AML-193 (cell line): ENCODE measurements around the gene ZNF232.
"Not testable (repeated sequence)": the region's sequence is repeated elsewhere in the genome, so short reads cannot be mapped to it uniquely, and the experiment has no call there.

Experiments
- DNase-seq, 2 experiments: peaks; one replicate each; lab custom pipeline; 2025; lab: John Stamatoyannopoulos, UW

ZNF232 gene

GRCh38 chr17:5129770-5130169 is 18.1 kb upstream of the ZNF232 start:
- not testable (repeated sequence) for DNase-seq

- no peak for DNase-seq
Observed at GRCh38 chr17:5128905-5129535, 17.3 kb upstream of the ZNF232 start.

GRCh38 chr17:5128387-5128786 is 16.7 kb upstream of the ZNF232 start:
- not testable (repeated sequence) for DNase-seq

GRCh38 chr17:5127910-5128309 is 16.2 kb upstream of the ZNF232 start:
- no peak for DNase-seq

GRCh38 chr17:5126719-5127488 is 15.2 kb upstream of the ZNF232 start:
- DNase-seq = no peak

GRCh38 chr17:5124896-5125295 is 13.2 kb upstream of the ZNF232 start:
- not testable (repeated sequence) for DNase-seq

GRCh38 chr17:5124125-5124760 is 12.6 kb upstream of the ZNF232 start:
- DNase-seq = not testable (repeated sequence)

- no peak for DNase-seq
Observed at GRCh38 chr17:5123343-5124124, 11.9 kb upstream of the ZNF232 start.

- DNase-seq = no peak
Observed at GRCh38 chr17:5122586-5123342, 11.1 kb upstream of the ZNF232 start.

- DNase-seq = not testable (repeated sequence)
Observed at GRCh38 chr17:5122056-5122455, 10.4 kb upstream of the ZNF232 start.

GRCh38 chr17:5121186-5121841 is 9.6 kb upstream of the ZNF232 start:
- DNase-seq = no peak

- DNase-seq = not testable (repeated sequence)
Observed at GRCh38 chr17:5120436-5121185, 8.9 kb upstream of the ZNF232 start.

GRCh38 chr17:5120036-5120435 is 8.4 kb upstream of the ZNF232 start:
- DNase-seq = no peak

- DNase-seq = no peak
Observed at GRCh38 chr17:5118219-5118618, 6.5 kb upstream of the ZNF232 start.

- no peak for DNase-seq
Observed at GRCh38 chr17:5115673-5116651, 4.3 kb upstream of the ZNF232 start, which contains the start of gene USP6. Gene USP6, plus strand, starts transcription at chr17:5116032. Its CDS starts 14,336 bp downstream, at chr17:5130368.

- peak; percentile 1 to 21 for DNase-seq
Observed at GRCh38 chr17:5110816-5111215, 862 bp downstream of the ZNF232 start.

- DNase-seq = no peak
Observed at GRCh38 chr17:5100832-5101231, 10.8 kb downstream of the ZNF232 start.

GRCh38 chr17:5099271-5099670 is 12.4 kb downstream of the ZNF232 start:
- no peak for DNase-seq
